HG02610 (cell line): ENCODE data around the gene RNF157.
"Not testable (repeated sequence)": the region's sequence is repeated elsewhere in the genome, so short reads cannot be mapped to it uniquely, and the experiment has no call there.

Source experiments
- ATAC-seq: cut with Tn5 transposase; IDR thresholded peaks from one replicate; pipeline ENCODE4 v1.9.1; 2021; ENCODE audit warnings: mild to moderate bottlenecking, moderate library complexity; ENCODE audit not compliant: unreplicated experiment

Gene RNF157

DNA sequence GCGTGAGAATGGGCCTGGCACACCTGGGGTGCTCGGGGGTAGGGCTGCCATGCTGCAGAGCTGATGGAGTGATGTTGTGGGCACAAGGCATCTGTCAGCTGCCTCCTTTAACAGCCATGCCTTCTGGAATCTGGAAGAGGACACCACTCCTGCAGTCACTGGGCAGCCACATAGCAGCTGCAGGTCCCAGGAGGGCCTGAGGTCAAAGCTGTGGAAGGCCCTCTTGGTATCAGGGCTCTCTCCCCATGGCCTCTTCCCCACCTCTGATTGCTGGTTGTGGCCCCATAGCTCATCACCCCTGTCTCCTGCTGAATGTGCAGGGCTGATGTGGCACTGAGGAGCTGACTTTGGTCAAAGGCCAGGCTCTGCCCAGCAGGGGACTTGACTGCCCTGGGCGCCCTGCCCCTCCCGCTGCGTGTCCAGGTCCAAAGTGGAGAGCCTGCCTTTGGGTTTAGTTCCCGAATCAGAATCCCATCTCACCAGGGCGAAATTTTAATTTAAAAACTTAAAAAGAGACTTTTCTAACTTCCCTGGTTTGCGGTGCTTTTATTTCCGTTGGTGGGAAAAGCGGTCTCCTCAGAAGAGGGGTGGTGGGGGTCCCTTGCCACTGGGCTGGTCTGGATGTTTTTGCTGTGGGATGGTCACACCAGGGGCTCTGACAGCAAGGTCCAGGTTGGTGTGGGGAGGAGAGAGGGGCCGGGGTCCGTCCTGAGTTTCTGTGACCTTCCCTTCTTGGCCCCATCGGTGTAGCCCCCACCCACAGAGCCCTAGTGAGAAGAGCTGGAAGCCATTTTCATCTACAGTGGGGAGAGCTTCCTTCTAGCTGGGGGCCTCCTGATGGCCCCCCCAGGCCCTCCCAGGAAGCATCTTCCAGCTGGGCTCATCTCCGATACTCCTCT lies 30.7 kb upstream of the RNF157 start:
- ATAC-seq = no peak

DNA sequence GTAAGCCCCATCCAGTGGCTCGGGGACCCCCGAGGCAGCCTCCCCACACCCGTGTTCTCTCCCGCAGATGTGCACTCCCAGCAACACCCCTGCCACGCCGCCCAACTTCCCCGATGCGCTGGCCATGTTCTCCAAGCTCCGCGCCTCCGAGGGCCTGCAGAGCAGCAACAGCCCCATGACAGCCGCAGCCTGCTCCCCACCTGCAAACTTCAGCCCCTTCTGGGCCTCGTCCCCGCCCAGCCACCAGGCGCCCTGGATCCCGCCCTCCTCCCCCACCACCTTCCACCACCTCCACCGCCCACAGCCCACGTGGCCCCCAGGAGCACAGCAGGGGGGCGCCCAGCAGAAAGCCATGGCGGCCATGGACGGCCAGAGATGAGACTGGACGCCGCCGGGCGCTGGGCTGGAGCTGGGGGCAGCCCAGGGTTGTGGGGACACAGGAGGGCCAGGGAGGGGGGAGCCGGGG lies 29.9 kb upstream of the RNF157 start:
- ATAC-seq = no peak

- ATAC-seq = no peak
These were observed 29.0 kb upstream of the RNF157 start for GRCh38 chr17:76268991-76269981.

- no peak for ATAC-seq
These were observed 27.9 kb upstream of the RNF157 start for GRCh38 chr17:76268015-76268749.

GRCh38 chr17:76267581-76268001 lies 27.3 kb upstream of the RNF157 start:
- ATAC-seq = not testable (repeated sequence)

- ATAC-seq = no peak
These were observed 26.8 kb upstream of the RNF157 start for GRCh38 chr17:76267051-76267576.

- ATAC-seq = no peak
These were observed 26.1 kb upstream of the RNF157 start for GRCh38 chr17:76266244-76266938.

DNA sequence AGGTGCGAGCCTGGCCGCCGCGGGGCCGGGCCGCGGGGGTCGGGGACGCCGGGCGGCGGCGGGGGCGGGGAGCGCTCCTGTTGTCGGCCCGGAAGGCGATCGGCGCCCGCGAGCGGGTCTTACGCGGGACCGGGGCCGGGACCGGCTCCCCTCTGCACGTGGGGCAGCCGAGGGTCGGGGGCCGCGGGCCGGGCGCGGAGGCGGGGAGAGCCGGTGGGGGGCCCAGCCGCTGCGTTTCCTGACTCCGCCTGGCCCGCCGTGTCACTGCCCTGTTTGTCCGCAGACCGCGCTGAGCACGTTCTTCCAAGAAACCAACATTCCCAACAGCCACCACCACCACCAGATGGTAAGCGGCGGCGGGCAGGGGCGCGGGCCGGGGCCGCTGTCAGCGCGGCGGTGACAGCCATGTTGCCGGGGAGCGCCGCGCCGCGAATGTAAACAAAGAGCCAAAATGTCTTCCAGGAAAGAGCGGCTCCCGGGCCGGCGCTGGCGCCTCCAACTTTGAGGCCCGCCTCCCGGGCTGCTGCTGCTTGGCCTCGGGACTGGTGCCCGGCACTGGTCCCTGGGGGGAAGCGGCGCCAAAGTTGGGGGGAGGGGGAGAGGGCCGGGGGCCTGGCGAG lies 25.4 kb upstream of the RNF157 start:
- no peak for ATAC-seq

- ATAC-seq = peak; percentile 75
These were observed 24.7 kb upstream of the RNF157 start, which contains the start of gene UBALD2 for GRCh38 chr17:76264755-76265623. TSS of gene UBALD2 (plus strand) at chr17:76265348. CDS start at chr17:76265506, 158 bp downstream.

DNA sequence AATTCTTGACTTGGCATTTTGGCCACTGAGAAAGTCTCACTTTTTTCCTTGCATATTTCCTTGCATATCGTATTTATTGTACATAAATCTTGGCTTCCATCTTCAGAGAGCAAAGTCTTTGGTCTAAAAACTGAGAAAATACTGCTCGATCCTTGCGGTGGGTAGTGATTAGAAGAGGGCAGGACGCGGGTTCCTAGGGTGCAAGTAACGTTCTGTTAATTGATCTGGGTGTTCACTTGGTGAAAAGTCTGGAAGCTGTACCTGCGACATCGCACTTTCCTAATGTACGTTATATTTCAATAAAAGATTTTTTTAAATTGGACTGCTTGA lies 24.1 kb upstream of the RNF157 start:
- ATAC-seq = no peak

- ATAC-seq = no peak
These were observed 23.6 kb upstream of the RNF157 start for GRCh38 chr17:76263896-76264295.

- no peak for ATAC-seq
These were observed 22.5 kb upstream of the RNF157 start for GRCh38 chr17:76262732-76263344.

DNA sequence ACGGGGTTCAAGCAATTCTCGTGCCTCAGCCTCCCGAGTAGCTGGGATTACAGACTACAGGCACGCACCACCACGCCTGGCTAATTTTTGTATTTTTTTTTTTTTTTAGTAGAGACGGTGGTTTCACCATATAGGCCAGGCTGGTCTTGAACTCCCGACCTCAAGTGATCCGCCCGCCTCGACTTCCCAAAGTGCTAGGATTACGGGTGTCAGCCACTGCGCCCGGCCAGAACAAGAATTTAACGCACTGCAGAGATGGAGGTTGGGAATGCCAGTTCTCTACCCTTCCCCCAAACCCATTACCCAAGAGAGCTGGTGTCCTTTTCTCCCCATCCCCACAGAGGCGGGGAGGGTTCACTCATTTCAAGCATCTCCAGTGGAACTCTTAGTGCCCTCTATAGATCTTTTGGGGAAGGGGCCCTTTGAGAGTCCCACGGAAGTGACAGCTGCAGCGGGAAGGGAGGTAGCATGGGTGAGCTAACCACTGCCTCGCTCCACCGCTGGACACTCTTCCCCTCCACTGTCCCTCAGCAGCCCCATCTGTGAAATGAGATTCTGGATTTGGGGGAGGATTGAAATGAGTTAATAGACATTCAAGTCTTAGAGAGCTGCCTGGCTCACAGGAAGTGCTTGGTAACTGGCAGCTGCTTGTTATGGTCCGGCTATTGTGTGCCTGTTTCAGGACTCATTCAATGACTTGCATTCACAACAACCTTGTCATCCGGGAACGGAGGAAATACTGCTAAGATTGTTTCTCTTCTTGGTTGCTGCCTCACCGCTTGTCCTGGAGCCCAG lies 21.3 kb upstream of the RNF157 start:
- ATAC-seq = no peak

- no peak for ATAC-seq
These were observed 20.4 kb upstream of the RNF157 start for GRCh38 chr17:76260669-76261068.

DNA sequence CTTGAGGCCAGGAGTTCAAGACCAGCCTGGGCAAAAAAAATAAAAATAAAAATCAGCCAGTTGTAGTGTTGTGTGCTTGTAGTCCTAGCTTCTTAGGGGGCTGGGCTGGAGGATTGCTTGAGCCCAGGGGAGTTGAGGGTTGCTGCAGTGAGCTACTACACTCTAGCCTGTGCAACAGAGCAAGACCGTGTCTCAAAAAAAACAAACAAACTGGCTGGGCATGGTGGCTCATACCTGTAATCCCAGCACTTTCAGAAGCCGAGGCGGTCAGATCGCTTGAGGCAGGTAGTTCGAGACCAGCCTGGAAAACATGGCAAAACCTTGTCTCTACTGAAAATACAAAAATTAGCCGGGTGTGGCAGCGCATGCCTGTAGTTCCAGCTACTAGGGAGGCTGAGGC lies 19.9 kb upstream of the RNF157 start:
- no peak for ATAC-seq

DNA sequence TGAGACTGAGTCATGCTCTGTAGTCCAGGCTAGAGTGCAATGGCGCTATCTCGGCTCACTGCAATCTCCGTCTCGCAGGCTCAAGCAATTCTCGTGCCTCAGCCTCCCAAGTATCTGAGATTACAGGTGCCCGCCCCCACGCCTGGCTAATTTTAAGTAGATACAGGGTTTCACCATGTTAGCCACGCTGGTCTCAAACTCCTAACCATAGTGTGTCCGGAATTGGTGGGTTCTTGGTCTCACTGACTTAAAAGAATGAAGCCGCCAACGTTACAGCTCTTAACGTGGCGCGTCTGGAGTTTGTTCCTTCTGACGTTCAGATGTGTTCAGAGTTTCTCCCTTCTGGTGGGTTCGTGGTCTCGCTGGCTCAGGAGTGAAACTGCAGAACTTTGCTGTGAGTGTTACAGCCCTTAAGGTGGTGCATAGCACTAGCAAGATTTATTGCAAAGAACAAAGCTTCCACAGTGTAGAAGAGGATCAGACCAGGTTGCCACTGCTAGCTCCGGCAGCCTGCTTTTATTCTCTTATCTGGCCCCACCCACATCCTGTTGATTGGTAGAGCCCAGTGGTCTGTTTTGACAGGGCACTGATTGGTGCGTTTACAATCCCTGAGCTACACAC lies 16.2 kb upstream of the RNF157 start:
- not testable (repeated sequence) for ATAC-seq
